PC-9 (cell line): ENCODE data around the gene IDNK.

ENCODE experiments used
- EZH2 ChIP-seq: fragments of 200-600 bp; sonication (generic); IDR thresholded peaks from 2 replicates; pipeline ENCODE4 v1.8.0; 2017; ENCODE audit warnings: antibody characterized with exemption, low read depth
- TF ChIP-seq, protein P1 (sequence below): fragments of 200-600 bp; sonication (generic); conservative IDR thresholded peaks from 2 replicates; pipeline ENCODE4 v1.6.1; 2017; ENCODE audit warnings: mixed run types, antibody characterized with exemption, mild to moderate bottlenecking, moderate library complexity

DNA sequence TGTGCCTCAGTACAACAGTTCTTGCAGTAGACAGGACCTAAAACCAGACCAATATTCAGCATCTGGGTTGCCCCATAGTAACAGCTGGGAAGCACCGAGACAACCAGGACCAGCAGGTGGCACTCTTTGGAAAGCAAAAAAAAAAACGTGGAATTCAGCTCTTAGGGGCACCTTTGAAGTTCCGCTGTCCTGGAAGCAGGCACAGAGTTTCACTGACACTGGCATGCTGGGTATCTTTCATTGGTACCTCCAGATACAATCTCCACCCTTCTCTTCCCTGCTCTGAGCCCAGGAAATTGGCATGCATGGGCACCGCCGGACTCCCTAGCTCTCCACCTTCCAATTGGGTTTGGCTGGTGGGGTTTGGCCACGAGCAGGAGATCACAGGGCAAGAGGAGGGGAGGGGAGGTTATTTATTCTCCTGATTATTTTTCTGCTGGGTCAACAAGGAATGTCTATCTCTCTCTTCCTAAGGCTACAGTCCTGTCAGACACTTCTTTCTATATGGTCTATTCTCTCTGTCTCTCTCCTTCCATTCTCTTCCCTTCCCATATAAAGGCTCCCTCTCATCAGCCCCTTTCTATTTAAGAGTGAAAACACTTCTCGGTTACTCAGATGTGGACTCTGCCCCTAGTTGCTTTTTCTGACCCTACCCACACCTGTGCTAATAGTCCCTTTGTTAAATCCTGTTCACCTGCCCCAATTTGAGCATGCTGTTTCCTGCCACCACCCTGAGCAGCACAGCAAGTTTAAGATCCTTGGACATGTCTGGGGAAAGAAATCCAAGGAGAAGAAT is 1.9 kb upstream of the IDNK start:
- TF ChIP-seq, protein P1, sequence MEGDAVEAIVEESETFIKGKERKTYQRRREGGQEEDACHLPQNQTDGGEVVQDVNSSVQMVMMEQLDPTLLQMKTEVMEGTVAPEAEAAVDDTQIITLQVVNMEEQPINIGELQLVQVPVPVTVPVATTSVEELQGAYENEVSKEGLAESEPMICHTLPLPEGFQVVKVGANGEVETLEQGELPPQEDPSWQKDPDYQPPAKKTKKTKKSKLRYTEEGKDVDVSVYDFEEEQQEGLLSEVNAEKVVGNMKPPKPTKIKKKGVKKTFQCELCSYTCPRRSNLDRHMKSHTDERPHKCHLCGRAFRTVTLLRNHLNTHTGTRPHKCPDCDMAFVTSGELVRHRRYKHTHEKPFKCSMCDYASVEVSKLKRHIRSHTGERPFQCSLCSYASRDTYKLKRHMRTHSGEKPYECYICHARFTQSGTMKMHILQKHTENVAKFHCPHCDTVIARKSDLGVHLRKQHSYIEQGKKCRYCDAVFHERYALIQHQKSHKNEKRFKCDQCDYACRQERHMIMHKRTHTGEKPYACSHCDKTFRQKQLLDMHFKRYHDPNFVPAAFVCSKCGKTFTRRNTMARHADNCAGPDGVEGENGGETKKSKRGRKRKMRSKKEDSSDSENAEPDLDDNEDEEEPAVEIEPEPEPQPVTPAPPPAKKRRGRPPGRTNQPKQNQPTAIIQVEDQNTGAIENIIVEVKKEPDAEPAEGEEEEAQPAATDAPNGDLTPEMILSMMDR = peak; percentile 67
- no peak for TF ChIP-seq EZH2
